Neural cell (in vitro differentiated cells): ENCODE measurements around the gene PRSS27. TPM values are rescaled to one million over a fixed set of nuclear protein-coding genes. Genes with fewer than 3 reads are reported as not detected.

Experiments
- H2AFZ ChIP-seq: fragments of 200-600, 300-800 bp; sonication (generic), shearing (Covaris generic); 2 replicates; pipeline ENCODE4 v1.6.0; 2014; ENCODE audit warnings: low read depth, mild to moderate bottlenecking, antibody characterized with exemption, low read length, moderate library complexity
- H3F3A ChIP-seq: fragments of 200-600 bp; shearing (Covaris generic); 2 replicates; pipeline ENCODE4 v1.6.1; 2016; ENCODE audit warnings: mild to moderate bottlenecking, moderate library complexity, mixed read lengths, antibody characterized with exemption, low read length; ENCODE audit not compliant: insufficient read depth, poor library complexity, severe bottlenecking
- H3K27ac ChIP-seq: fragments of 200-600, 300-800 bp; sonication (generic), shearing (Covaris generic); 2 replicates; pipeline ENCODE4 v1.5.1; 2014; ENCODE audit warnings: mild to moderate bottlenecking, low read length, moderate library complexity
- H3K27me3 ChIP-seq: fragments of 300-800, 200-600 bp; sonication (generic), shearing (Covaris generic); 2 replicates; pipeline ENCODE4 v1.6.0; 2014; ENCODE audit warnings: mild to moderate bottlenecking, low read depth, low read length, moderate library complexity; ENCODE audit not compliant: insufficient read depth
- H3K36me3 ChIP-seq: fragments of 300-800, 200-600 bp; sonication (generic), shearing (Covaris generic); 2 replicates; pipeline ENCODE4 v1.5.1; 2014; ENCODE audit warnings: mild to moderate bottlenecking, antibody characterized with exemption, low read length, moderate library complexity; ENCODE audit not compliant: insufficient read depth
- H3K4me2 ChIP-seq: fragments of 300-800, 200-600 bp; sonication (generic), shearing (Covaris generic); 2 replicates; pipeline ENCODE4 v1.6.0; 2014; ENCODE audit warnings: mild to moderate bottlenecking, low read length
- H3K4me3 ChIP-seq: fragments of 300-800, 200-600 bp; sonication (generic), shearing (Covaris generic); 2 replicates; pipeline ENCODE4 v1.5.1; 2014; ENCODE audit warnings: mild to moderate bottlenecking, low read length, moderate library complexity
- H3K79me2 ChIP-seq: fragments of 200-600 bp; shearing (Covaris generic); replicated peaks from 2 replicates; pipeline ENCODE4 v1.6.0; 2014; ENCODE audit warnings: mild to moderate bottlenecking, low read length, moderate library complexity; ENCODE audit not compliant: insufficient read depth
- H3K9ac ChIP-seq: fragments of 300-800, 200-600 bp; sonication (generic), shearing (Covaris generic); 2 replicates; pipeline ENCODE4 v1.6.1; 2016; ENCODE audit warnings: mild to moderate bottlenecking, low read length, mixed read lengths
- H3K9me2 ChIP-seq: fragments of 200-600 bp; shearing (Covaris generic); 2 replicates; pipeline ENCODE4 v1.6.1; 2016; ENCODE audit warnings: mild to moderate bottlenecking, low read length, mixed read lengths; ENCODE audit not compliant: insufficient read depth
- H3K9me3 ChIP-seq: fragments of 200-600, 300-800 bp; sonication (generic), shearing (Covaris generic); 2 replicates; pipeline ENCODE4 v1.6.1; 2016; ENCODE audit warnings: mild to moderate bottlenecking, mixed run types, low read length, moderate library complexity, mixed read lengths
- H4K20me1 ChIP-seq: fragments of 200-600 bp; shearing (Covaris generic); 2 replicates; pipeline ENCODE4 v1.6.1; 2016; ENCODE audit warnings: mild to moderate bottlenecking, mixed run types; ENCODE audit not compliant: insufficient read depth
- EP300 ChIP-seq: fragments of 450-650 bp; conservative IDR thresholded peaks from 2 replicates; pipeline ENCODE4 v1.6.1; 2014; ENCODE audit warnings: antibody characterized with exemption, mild to moderate bottlenecking, moderate library complexity; ENCODE audit not compliant: poor library complexity, severe bottlenecking
- EZH2 ChIP-seq: fragments of 200-600, 300-800 bp; shearing (Covaris generic), sonication (generic); IDR thresholded peaks from 2 replicates; pipeline ENCODE4 v1.6.1; 2014; ENCODE audit warnings: antibody characterized with exemption, low read length, borderline replicate concordance, mild to moderate bottlenecking; ENCODE audit not compliant: insufficient read depth, poor library complexity, severe bottlenecking
- MXI1 ChIP-seq: fragments of 450-650 bp; conservative IDR thresholded peaks from 2 replicates; pipeline ENCODE4 v1.6.1; 2014; ENCODE audit warnings: antibody characterized with exemption, mild to moderate bottlenecking; ENCODE audit not compliant: poor library complexity, severe bottlenecking
- POLR2AphosphoS5 ChIP-seq: IDR thresholded peaks from 2 replicates; pipeline ENCODE4 v1.6.1; 2012
- RAD21 ChIP-seq: fragments of 450-650 bp; conservative IDR thresholded peaks from 2 replicates; pipeline ENCODE4 v1.6.1; 2014; ENCODE audit warnings: antibody characterized with exemption, mild to moderate bottlenecking, moderate library complexity
- REST ChIP-seq: IDR thresholded peaks from 2 replicates; pipeline ENCODE4 v1.6.1; 2012; ENCODE audit warnings: borderline replicate concordance
- SMC3 ChIP-seq: fragments of 450-650 bp; conservative IDR thresholded peaks from 2 replicates; pipeline ENCODE4 v1.6.1; 2014; ENCODE audit warnings: antibody characterized with exemption, mild to moderate bottlenecking, moderate library complexity; ENCODE audit not compliant: poor library complexity
- TAF1 ChIP-seq: IDR thresholded peaks from 2 replicates; pipeline ENCODE4 v1.6.1; 2012; ENCODE audit warnings: low read depth
- polyA plus RNA-seq: library from polyadenylated mRNA; depleted of rRNA; stranded (reverse); fragments of >200 nt; gene quantifications from 2 replicates; pipeline ENCODE4 v1.2.3, GENCODE V29; 2014
- TF ChIP-seq, protein P1 (sequence below): fragments of 450-650 bp; IDR thresholded peaks from 2 replicates; pipeline ENCODE4 v1.5.1; 2014; ENCODE audit warnings: antibody characterized with exemption, mild to moderate bottlenecking, moderate library complexity; ENCODE audit not compliant: poor library complexity, severe bottlenecking

The PRSS27 gene
- polyA plus RNA-seq, 1 donor from 2014 or later: 5.9 TPM

- no peak for TF ChIP-seq SMC3
- TF ChIP-seq MXI1: no peak
- TF ChIP-seq REST: no peak
- TF ChIP-seq, protein P1, sequence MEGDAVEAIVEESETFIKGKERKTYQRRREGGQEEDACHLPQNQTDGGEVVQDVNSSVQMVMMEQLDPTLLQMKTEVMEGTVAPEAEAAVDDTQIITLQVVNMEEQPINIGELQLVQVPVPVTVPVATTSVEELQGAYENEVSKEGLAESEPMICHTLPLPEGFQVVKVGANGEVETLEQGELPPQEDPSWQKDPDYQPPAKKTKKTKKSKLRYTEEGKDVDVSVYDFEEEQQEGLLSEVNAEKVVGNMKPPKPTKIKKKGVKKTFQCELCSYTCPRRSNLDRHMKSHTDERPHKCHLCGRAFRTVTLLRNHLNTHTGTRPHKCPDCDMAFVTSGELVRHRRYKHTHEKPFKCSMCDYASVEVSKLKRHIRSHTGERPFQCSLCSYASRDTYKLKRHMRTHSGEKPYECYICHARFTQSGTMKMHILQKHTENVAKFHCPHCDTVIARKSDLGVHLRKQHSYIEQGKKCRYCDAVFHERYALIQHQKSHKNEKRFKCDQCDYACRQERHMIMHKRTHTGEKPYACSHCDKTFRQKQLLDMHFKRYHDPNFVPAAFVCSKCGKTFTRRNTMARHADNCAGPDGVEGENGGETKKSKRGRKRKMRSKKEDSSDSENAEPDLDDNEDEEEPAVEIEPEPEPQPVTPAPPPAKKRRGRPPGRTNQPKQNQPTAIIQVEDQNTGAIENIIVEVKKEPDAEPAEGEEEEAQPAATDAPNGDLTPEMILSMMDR: no peak
- no peak for TF ChIP-seq POLR2AphosphoS5
- TF ChIP-seq RAD21: no peak
- no peak for TF ChIP-seq EZH2
- TF ChIP-seq EP300: no peak
- TF ChIP-seq TAF1: no peak
- Histone ChIP-seq H3K9me2 (no peaks in the 10 kb centered on the region), H3K4me3 (no peak overlapping the region), H3K79me2 (peaks cover 18% of the 10 kb centered on the region), H3F3A (peaks cover 3% of the 10 kb centered on the region), H3K4me2 (no peak overlapping the region), H3K27ac (no peak overlapping the region), H3K36me3 (no peaks in the 10 kb centered on the region), H2AFZ (no peak overlapping the region), H3K27me3 (no peaks in the 10 kb centered on the region), H3K9me3 (no peaks in the 10 kb centered on the region), H3K9ac (no peak overlapping the region), H4K20me1 (no peaks in the 10 kb centered on the region)
These were observed 29.5 kb upstream of the PRSS27 start for GRCh38 chr16:2749476-2749875.

GRCh38 chr16:2748757-2749455 lies 28.9 kb upstream of the PRSS27 start:
- Histone ChIP-seq H3K79me2 (peaks cover 13% of the 10 kb centered on the region), H3K9me2 (no peaks in the 10 kb centered on the region), H3K9ac (no peak overlapping the region), H3K36me3 (no peaks in the 10 kb centered on the region), H3K27me3 (no peaks in the 10 kb centered on the region), H3K27ac (no peak overlapping the region), H2AFZ (no peak overlapping the region), H4K20me1 (no peaks in the 10 kb centered on the region), H3K4me3 (no peak overlapping the region), H3K4me2 (no peak overlapping the region), H3F3A (peaks cover 3% of the 10 kb centered on the region), H3K9me3 (no peaks in the 10 kb centered on the region)
- TF ChIP-seq RAD21 (no peak), MXI1 (no peak), SMC3 (no peak), EZH2 (no peak), POLR2AphosphoS5 (no peak), TAF1 (no peak)
- TF ChIP-seq, protein P1: no peak
